Muscle layer of colon (tissue), 2 donors: Measurements from ENCODE around the gene GAMT.
A peak's percentile ranks its signal among the peaks of the same experiment; 100 is the strongest.
"Not testable (repeated sequence)": the region's sequence is repeated elsewhere in the genome, so short reads cannot be mapped to it uniquely, and the experiment has no call there.

Experiments used
- H3K27ac ChIP-seq: one replicate; pipeline ENCODE4 v1.7.0; 2013; ENCODE audit warnings: low read depth, mild to moderate bottlenecking, low read length, moderate library complexity
- H3K27me3 ChIP-seq, 2 donors: one replicate each; pipeline ENCODE4 v1.7.0; 2013; ENCODE audit warnings: low read length in 2 of 2, mild to moderate bottlenecking in 2 of 2; ENCODE audit not compliant: insufficient read depth in 2 of 2, control insufficient read depth in 1 of 2
- H3K36me3 ChIP-seq: one replicate; pipeline ENCODE4 v1.7.0; 2013; ENCODE audit warnings: mild to moderate bottlenecking, low read length; ENCODE audit not compliant: insufficient read depth
- H3K4me1 ChIP-seq: one replicate; pipeline ENCODE4 v1.7.0; 2013; ENCODE audit warnings: mild to moderate bottlenecking, low read length; ENCODE audit not compliant: insufficient read depth
- H3K4me3 ChIP-seq, 2 donors: one replicate each; pipeline ENCODE4 v1.7.0; 2013; ENCODE audit warnings: low read length in 2 of 2, low read depth in 1 of 2, mild to moderate bottlenecking in 1 of 2, moderate library complexity in 1 of 2
- H3K9ac ChIP-seq: one replicate; pipeline ENCODE4 v1.7.0; 2013; ENCODE audit warnings: low read length
- H3K9me3 ChIP-seq: one replicate; pipeline ENCODE4 v1.7.0; 2013; ENCODE audit warnings: mild to moderate bottlenecking, low read length
- donor health status: abdominal sarcoma.
- donor health status: Adenocarcinoma of cecum.

The GAMT gene

GRCh38 chr19:1422943-1423342 lies 21.6 kb upstream of the GAMT start:
- Histone ChIP-seq H3K4me3 (no peak overlapping the region), H3K4me1 (peaks cover 10% of the 10 kb centered on the region), H3K27me3 (no peaks in the 10 kb centered on the region), H3K9ac (no peak overlapping the region), H3K27ac (no peak overlapping the region), H3K9me3 (no peaks in the 10 kb centered on the region), H3K36me3 (peaks cover 59% of the 10 kb centered on the region)

GRCh38 chr19:1422360-1422759 lies 21.0 kb upstream of the GAMT start:
- peaks cover 57% of the 10 kb centered on the region for H3K36me3 ChIP-seq
- no peak overlapping the region for H3K4me3 ChIP-seq
- no peak overlapping the region for H3K27ac ChIP-seq
- H3K27me3 ChIP-seq = no peaks in the 10 kb centered on the region
- no peak overlapping the region for H3K9ac ChIP-seq
- H3K4me1 ChIP-seq = peaks cover 16% of the 10 kb centered on the region
- H3K9me3 ChIP-seq = no peaks in the 10 kb centered on the region

DNA sequence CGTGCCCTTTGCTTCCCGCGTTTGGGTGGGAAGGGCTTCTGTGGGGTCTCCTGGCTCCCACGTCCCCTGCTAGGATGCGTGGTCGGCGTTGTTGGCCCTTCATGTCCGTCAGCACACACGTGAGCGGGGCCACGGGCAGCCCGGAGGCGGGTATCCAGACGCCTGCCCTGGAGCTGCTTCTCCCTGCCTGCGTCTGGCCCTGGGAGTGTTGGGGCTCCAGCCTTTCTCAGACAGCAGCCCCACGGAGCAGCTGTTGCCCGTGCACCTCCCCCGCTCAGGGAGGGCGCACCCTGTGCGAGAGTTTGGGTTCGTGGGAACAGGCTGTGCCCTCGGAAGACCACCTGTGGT lies 20.6 kb upstream of the GAMT start:
- Histone ChIP-seq H3K36me3 (peaks cover 55% of the 10 kb centered on the region), H3K9ac (no peak overlapping the region), H3K4me1 (peaks cover 20% of the 10 kb centered on the region), H3K4me3 (no peak overlapping the region), H3K9me3 (no peaks in the 10 kb centered on the region), H3K27ac (no peak overlapping the region), H3K27me3 (no peaks in the 10 kb centered on the region)

DNA sequence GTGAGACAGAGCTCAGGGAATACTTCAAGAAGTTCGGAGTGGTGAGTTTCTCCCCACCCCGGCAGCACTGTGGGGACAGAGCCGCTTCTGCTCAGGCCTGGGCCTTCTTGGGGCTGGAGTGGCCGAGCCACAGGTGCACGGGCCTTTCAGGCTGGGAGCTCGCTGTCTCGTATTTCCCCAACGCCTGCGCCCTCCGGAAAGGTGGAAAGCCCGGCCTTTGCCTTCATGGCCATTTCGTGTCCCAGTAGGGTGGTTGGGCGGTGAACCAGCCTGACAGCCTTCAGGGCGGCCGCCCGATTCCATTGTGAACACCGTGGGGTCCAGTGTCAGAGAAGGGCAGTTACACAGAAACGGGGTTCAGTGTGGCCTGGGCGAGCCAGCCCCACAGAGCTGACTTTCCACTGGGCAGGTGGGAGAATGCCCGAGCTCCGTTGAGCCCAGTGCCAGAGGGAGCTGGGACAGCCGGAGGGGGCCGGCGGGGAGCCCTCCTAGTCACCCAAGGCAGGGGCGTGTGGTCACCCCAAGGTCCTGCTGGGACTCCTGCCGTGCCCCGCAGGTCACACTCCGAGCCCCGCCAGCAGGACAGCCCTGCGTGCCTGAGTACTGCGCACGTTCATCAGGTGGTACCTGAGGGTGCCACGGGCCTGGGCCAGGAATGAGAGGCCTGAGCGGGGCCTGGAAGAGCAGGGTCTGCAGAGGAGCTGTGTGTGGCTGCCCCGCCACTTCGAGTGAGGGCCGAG lies 20.0 kb upstream of the GAMT start:
- no peaks in the 10 kb centered on the region for H3K27me3 ChIP-seq
- H3K27ac ChIP-seq = no peak overlapping the region
- peaks cover 53% of the 10 kb centered on the region for H3K36me3 ChIP-seq
- no peak overlapping the region for H3K9ac ChIP-seq
- H3K4me3 ChIP-seq = no peak overlapping the region
- no peaks in the 10 kb centered on the region for H3K9me3 ChIP-seq
- H3K4me1 ChIP-seq = peaks cover 25% of the 10 kb centered on the region

- H3K36me3 ChIP-seq = peaks cover 45% of the 10 kb centered on the region
- H3K27ac ChIP-seq = no peak overlapping the region
- no peak overlapping the region for H3K4me3 ChIP-seq
- H3K9me3 ChIP-seq = no peaks in the 10 kb centered on the region
- H3K27me3 ChIP-seq = no peaks in the 10 kb centered on the region
- H3K9ac ChIP-seq = no peak overlapping the region
- H3K4me1 ChIP-seq = peaks cover 33% of the 10 kb centered on the region
These were observed 19.2 kb upstream of the GAMT start for GRCh38 chr19:1420590-1420989.

DNA sequence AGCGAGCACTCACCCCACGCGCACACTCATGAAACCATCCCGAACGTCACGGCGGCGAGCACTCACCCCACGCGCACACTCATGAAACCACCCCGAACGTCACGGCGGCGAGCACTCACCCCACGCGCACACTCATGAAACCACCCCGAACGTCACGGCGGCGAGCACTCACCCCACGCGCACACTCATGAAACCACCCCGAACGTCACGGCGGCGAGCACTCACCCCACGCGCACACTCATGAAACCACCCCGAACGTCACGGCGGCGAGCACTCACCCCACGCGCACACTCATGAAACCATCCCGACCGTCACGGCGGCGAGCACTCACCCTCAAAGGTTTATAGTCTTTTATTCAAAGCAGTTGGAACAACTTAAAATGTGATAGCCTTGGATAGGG lies 18.7 kb upstream of the GAMT start:
- H3K9ac ChIP-seq, H3K27me3 ChIP-seq, H3K4me3 ChIP-seq, H3K9me3 ChIP-seq, H3K27ac ChIP-seq: not testable (repeated sequence)
- H3K4me1 ChIP-seq = peaks cover 38% of the 10 kb centered on the region
- peaks cover 40% of the 10 kb centered on the region for H3K36me3 ChIP-seq

GRCh38 chr19:1418951-1419738 lies 17.8 kb upstream of the GAMT start:
- peaks cover 42% of the 10 kb centered on the region for H3K4me1 ChIP-seq
- no peak overlapping the region for H3K9ac ChIP-seq
- H3K27ac ChIP-seq = no peak overlapping the region
- no peaks in the 10 kb centered on the region for H3K27me3 ChIP-seq
- no peaks in the 10 kb centered on the region for H3K9me3 ChIP-seq
- H3K4me3 ChIP-seq = no peak overlapping the region
- peaks cover 37% of the 10 kb centered on the region for H3K36me3 ChIP-seq

DNA sequence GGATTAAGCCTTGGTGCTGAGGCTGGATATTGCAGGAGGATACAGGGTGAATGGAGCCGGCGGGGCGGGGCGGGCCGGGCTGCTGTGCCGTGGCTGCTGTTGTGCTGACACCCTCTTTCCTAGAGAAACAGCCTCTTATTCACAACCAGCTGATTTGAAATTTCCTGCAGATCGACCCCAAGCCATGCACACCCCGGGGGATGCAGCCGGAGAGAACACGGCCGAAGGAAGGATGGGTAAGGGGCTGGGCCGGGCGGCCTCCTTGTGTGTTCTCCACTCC lies 17.1 kb upstream of the GAMT start:
- H3K27ac ChIP-seq = peak overlapping the region; percentile 12
- H3K9ac ChIP-seq = no peak overlapping the region
- H3K27me3 ChIP-seq = no peaks in the 10 kb centered on the region
- H3K4me3 ChIP-seq = no peak overlapping the region
- no peaks in the 10 kb centered on the region for H3K9me3 ChIP-seq
- H3K4me1 ChIP-seq = peaks cover 42% of the 10 kb centered on the region
- H3K36me3 ChIP-seq = peaks cover 32% of the 10 kb centered on the region

DNA sequence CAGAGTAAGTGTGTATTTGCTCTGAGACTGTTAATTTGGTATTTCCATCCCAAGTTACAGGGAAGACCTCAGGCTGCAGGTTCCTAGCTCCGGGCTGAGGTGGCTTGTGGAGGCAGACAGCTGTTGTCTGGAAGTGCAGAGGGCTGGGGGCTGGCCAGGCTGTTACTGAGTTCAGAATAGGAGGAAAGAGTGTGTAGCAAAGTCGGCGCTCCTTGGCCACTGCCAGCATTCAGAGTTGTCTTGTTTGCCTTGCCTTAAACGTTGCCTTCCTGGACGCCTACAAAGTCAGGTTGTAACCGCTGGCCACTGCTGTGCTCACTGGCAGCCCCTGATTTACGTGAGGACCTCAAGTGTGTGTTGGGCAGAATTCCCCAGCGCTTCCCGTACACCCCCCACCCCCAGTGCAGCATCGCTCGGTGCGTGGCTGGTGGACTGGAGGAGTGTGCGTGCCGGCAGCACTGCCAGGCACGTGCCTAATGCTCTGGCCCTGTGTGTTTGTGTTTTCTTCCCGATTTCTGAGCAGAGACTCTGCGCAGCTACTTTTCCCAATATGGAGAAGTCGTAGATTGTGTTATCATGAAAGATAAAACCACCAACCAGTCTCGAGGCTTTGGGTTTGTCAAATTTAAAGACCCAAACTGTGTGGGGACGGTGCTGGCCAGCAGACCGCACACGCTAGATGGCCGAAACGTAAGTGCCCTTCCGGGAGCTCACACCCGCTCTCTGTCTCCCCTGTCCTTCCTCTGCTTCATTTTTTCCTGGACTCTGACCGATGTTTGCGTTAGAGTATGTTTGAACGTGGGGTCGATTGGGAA lies 16.5 kb upstream of the GAMT start:
- peaks cover 39% of the 10 kb centered on the region for H3K4me1 ChIP-seq
- H3K9ac ChIP-seq = no peak overlapping the region
- no peaks in the 10 kb centered on the region for H3K27me3 ChIP-seq
- H3K27ac ChIP-seq = peak overlapping the region; percentile 14
- peaks cover 26% of the 10 kb centered on the region for H3K36me3 ChIP-seq
- no peaks in the 10 kb centered on the region for H3K9me3 ChIP-seq
- H3K4me3 ChIP-seq = no peak overlapping the region

GRCh38 chr19:1417145-1417544 lies 15.8 kb upstream of the GAMT start:
- H3K27me3 ChIP-seq = no peaks in the 10 kb centered on the region
- H3K27ac ChIP-seq = peak overlapping the region; percentile 50
- H3K9me3 ChIP-seq = no peaks in the 10 kb centered on the region
- H3K4me3 ChIP-seq = no peak overlapping the region
- peaks cover 26% of the 10 kb centered on the region for H3K36me3 ChIP-seq
- H3K9ac ChIP-seq = no peak overlapping the region
- H3K4me1 ChIP-seq = peaks cover 41% of the 10 kb centered on the region

DNA sequence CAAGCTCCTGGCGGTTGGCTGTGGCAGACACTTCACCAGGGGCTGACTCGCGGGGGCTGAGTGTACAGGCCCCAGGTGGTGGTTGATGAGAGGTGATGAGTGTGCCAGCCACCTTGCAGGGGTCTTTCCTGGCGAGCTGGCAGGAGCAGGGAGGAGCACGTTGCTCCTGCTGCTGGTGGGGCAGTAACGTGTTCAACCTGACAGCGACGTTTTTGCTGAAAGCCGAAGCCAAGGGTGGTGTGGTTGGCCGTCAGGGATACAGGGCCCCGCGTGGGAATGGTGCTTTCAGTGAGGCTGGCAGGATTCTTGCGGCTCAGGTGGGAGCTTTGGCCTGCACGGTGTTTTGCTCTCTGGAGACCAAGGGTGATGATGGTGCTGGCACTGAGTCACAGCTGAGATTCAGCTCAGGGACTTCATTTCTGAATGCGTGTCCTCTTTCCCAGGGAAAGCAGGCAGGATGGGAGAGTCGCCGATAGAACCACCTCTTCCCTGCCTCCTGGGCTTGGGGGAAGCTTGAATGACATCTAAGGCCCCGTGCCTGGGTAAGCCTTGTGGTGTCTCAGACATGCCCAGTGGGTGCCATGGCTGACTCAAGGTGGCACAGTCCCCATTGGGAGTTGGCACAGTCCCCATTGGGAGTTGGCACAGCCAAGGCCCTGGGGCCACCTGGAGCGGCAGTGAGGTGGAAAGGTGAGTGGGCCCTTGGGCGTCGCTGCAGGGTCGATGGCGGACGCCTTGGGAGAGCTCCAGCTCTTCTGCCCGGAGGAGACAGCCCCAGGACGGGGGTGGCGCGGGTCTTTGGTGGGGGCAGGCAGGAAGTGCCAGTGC lies 14.9 kb upstream of the GAMT start:
- Histone ChIP-seq H3K4me1 (peaks cover 50% of the 10 kb centered on the region), H3K27ac (peak overlapping the region; percentile 50), H3K9ac (no peak overlapping the region), H3K36me3 (peaks cover 26% of the 10 kb centered on the region), H3K4me3 (no peak overlapping the region), H3K27me3 (no peaks in the 10 kb centered on the region), H3K9me3 (no peaks in the 10 kb centered on the region)
